Gastroesophageal sphincter (tissue), 4 donors: ENCODE results near the gene CDK5. TPM values are rescaled to one million over a fixed set of nuclear protein-coding genes. Genes with fewer than 3 reads are reported as not detected.

ENCODE experiments used
- ATAC-seq: fragments of 150-250 bp; one replicate; pipeline ENCODE4 v1.9.1; 2016; ENCODE audit warnings: mild to moderate bottlenecking, moderate library complexity
- H3K27ac ChIP-seq, 4 donors: fragments of 200-600 bp; sonication (generic) in 3 of 4; 1 replicate in 3 of 4; 2 replicates in 1 of 4; pipeline ENCODE4 v1.5.1; 2016 to 2019
- H3K27me3 ChIP-seq: fragments of 200-600 bp; sonication (generic); one replicate; pipeline ENCODE4 v1.5.1; 2019
- H3K36me3 ChIP-seq, 2 donors: fragments of 200-600 bp; sonication (generic); one replicate each; pipeline ENCODE4 v1.5.1; 2019; ENCODE audit warnings: control low read depth in 1 of 2
- H3K4me1 ChIP-seq, 3 donors: fragments of 200-600 bp; sonication (generic); 1 replicate in 2 of 3; 2 replicates in 1 of 3; pipeline ENCODE4 v1.5.1; 2016 to 2019; ENCODE audit warnings: control low read depth in 2 of 3
- H3K4me3 ChIP-seq, 2 donors: fragments of 200-600 bp; sonication (generic); one replicate each; pipeline ENCODE4 v1.5.1; 2019; ENCODE audit warnings: mild to moderate bottlenecking in 1 of 2, moderate library complexity in 1 of 2
- H3K9me3 ChIP-seq, 3 donors: fragments of 200-600 bp; sonication (generic); one replicate each; pipeline ENCODE4 v1.5.1; 2017 to 2019; ENCODE audit warnings: control low read depth in 2 of 3
- CTCF ChIP-seq, 4 experiments: fragments of 200-600 bp in 2 of 4; fragments of 450-650 bp in 2 of 4; sonication (generic) in 1 of 4; IDR thresholded peaks; one replicate each; pipeline ENCODE4 v1.5.1; 2017 to 2019; ENCODE audit warnings: antibody characterized with exemption in 4 of 4, mild to moderate bottlenecking in 2 of 4, moderate library complexity in 2 of 4
- EP300 ChIP-seq: sonication (generic); formaldehyde crosslinking; IDR thresholded peaks from one replicate; pipeline ENCODE4 v1.6.1; 2017; ENCODE audit warnings: antibody characterized with exemption, mild to moderate bottlenecking
- POLR2A ChIP-seq, 2 donors: fragments of 450-650 bp; IDR thresholded peaks; one replicate each; pipeline ENCODE4 v1.6.1; 2017; ENCODE audit warnings: antibody characterized with exemption in 2 of 2, mild to moderate bottlenecking in 2 of 2, moderate library complexity in 1 of 2
- POLR2AphosphoS5 ChIP-seq: sonication (generic); formaldehyde crosslinking; IDR thresholded peaks from one replicate; pipeline ENCODE4 v1.6.1; 2017; ENCODE audit warnings: antibody characterized with exemption
- WGBS, 2 donors: methylation state at CpG; one replicate each; pipeline ENCODE4 v1.1.5; 2018; ENCODE audit warnings: low coverage in 1 of 2; 5-methylcytosine and 5-hydroxymethylcytosine counted together
- total RNA-seq, 4 donors: library from RNA; depleted of rRNA; stranded (reverse); fragments of >200 nt; gene quantifications; one replicate each; pipeline ENCODE4 v1.1.0, GENCODE V29; 2016

The CDK5 gene
- total RNA-seq, 4 donors from 2014 or later: 3.4 to 8.8 (median 6.4) TPM

GRCh38 chr7:151009327-151010036 is 48.2 kb downstream of the CDK5 start:
- WGBS, 2 donors: no CpG with 5 or more reads among the region's 22 CpGs
- peaks cover 66% of the 10 kb centered on the region for H3K27me3 ChIP-seq
- no peak for ATAC-seq
- TF ChIP-seq EP300 (no peak), CTCF (IDR thresholded peaks at IDR 0.05) (no peak), POLR2A (IDR thresholded peaks at IDR 0.05) (no peak), POLR2AphosphoS5 (no peak)
- no peaks in the 10 kb centered on the region for H3K9me3 ChIP-seq
- H3K4me1 ChIP-seq: peaks cover 0 to 57% (median 14%) of the 10 kb centered on the region in 3 donors
- H3K27ac ChIP-seq: no peak overlapping the region
- H3K4me3 ChIP-seq: no peak overlapping the region
- no peaks in the 10 kb centered on the region for H3K36me3 ChIP-seq

- 57 to 61% methylated on average over 6 to 14 of the region's 40 CpGs for WGBS, 2 donors
- no peaks in the 10 kb centered on the region for H3K36me3 ChIP-seq
- peak overlapping the region in 1 of 2 donors; percentile 14 for H3K4me3 ChIP-seq
- ATAC-seq: peak; percentile 49
- peaks cover 58% of the 10 kb centered on the region for H3K27me3 ChIP-seq
- TF ChIP-seq CTCF (IDR thresholded peaks at IDR 0.05) (peak in 3 of 4 experiments; percentile 55 to 81 (median 55)), POLR2AphosphoS5 (no peak)
- H3K4me1 ChIP-seq: peaks cover 0 to 49% (median 10%) of the 10 kb centered on the region in 3 donors
- H3K9me3 ChIP-seq: no peaks in the 10 kb centered on the region
- H3K27ac ChIP-seq: peak overlapping the region in 1 of 4 donors; percentile 18
Observed at GRCh38 chr7:151008511-151009323, 49.0 kb downstream of the CDK5 start.

GRCh38 chr7:151008143-151008510 is 49.6 kb downstream of the CDK5 start:
- no peak for ATAC-seq
- H3K4me3 ChIP-seq: peak overlapping the region in 1 of 2 donors; percentile 14
- no peaks in the 10 kb centered on the region for H3K9me3 ChIP-seq
- TF ChIP-seq EP300: no peak
- no peak for TF ChIP-seq CTCF (IDR thresholded peaks at IDR 0.05)
- TF ChIP-seq POLR2AphosphoS5: no peak
- TF ChIP-seq POLR2A (IDR thresholded peaks at IDR 0.05): no peak
- H3K27ac ChIP-seq: peak overlapping the region in 1 of 4 donors; percentile 18
- WGBS, 2 donors: 40 to 52% methylated on average over 5 to 9 of the region's 11 CpGs
- peaks cover 0 to 43% (median 4%) of the 10 kb centered on the region in 3 donors for H3K4me1 ChIP-seq
- H3K36me3 ChIP-seq: no peaks in the 10 kb centered on the region
- peaks cover 52% of the 10 kb centered on the region for H3K27me3 ChIP-seq

GRCh38 chr7:151007469-151007898 is 50.2 kb downstream of the CDK5 start:
- H3K27ac ChIP-seq: peak overlapping the region in 1 of 4 donors; percentile 26
- peak; percentile 34 for ATAC-seq
- 56 to 59% methylated on average over 5 to 6 of the region's 7 CpGs for WGBS, 2 donors
- TF ChIP-seq CTCF (IDR thresholded peaks at IDR 0.05) (no peak), EP300 (no peak), POLR2A (IDR thresholded peaks at IDR 0.05) (no peak), POLR2AphosphoS5 (no peak)
- peaks cover 46% of the 10 kb centered on the region for H3K27me3 ChIP-seq
- no peaks in the 10 kb centered on the region for H3K9me3 ChIP-seq
- H3K36me3 ChIP-seq: no peaks in the 10 kb centered on the region
- peaks cover 0 to 38% (median 0%) of the 10 kb centered on the region in 3 donors for H3K4me1 ChIP-seq
- H3K4me3 ChIP-seq: no peak overlapping the region
